Non-pigmented ciliary epithelial cell (primary cell): ENCODE results near the gene YKT6.

Source experiments
- DNase-seq: peaks from one replicate; pipeline ENCODE4 v3.0.0-alpha.2; 2010; ENCODE audit warnings: low read depth

YKT6 gene

DNA sequence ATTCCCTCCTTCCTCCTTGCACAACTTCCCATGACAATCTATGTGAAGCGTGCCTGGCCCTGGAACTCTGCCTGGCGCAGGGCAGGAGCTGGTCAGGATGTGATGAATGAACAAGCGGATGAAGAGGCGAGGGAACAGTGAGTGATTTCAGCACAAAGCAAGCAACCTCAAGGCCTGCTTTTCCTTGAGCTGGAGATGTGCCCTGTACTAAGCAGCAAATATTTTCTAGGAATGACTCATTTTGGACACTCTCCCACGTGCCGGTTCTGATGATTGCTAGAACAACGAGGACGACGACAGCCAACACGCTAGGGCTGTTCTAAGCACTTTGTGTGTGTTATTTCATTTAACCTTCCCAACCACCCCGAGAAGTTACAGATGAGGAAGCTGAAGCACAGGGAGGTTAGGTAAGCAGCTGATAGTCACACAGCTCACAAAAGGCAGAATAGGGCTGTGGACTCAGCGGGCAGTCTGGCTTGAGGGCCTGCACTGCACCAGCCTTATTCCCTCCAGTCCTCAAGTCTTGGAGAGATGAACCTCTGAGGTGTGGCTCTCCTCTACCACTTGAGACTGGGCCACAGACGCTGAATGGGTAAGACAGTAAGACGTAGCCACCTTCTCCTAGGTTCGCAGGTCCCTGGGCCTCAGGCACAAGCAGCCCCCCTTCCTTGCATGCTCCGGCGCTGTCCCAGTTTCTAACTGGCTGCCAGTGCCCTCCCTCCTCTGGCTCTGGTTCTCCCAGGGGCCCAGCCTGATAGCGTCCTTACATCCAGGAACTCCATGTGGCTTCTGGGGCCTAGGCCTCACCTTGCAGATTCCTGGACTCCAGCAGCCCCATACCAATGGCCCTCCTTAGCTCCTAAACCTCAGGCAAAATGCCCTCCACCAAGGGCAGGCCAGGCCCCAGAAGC, 59.0 kb downstream of the YKT6 start:
- peak; percentile 85 for DNase-seq

DNA sequence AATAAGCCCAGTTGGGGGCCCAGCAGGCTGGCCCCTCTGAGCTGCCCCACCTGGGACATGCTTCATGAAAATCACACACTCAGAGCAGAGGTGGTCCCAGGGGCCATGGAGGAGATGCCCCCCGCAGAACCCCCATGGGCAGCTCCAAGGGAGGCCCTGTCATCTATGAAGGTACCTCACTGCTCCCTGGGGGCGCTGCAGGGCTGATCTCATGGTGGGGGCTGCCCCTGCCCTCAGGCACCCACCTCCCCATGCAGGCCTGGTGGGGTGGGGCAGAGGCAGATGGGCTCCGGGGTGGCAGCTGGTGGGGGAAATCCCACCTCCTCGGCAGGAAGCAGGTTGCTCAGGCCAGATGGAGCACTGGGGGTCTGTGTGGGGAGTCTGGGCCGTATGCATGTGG, 60.5 kb downstream of the YKT6 start:
- DNase-seq: no peak

DNA sequence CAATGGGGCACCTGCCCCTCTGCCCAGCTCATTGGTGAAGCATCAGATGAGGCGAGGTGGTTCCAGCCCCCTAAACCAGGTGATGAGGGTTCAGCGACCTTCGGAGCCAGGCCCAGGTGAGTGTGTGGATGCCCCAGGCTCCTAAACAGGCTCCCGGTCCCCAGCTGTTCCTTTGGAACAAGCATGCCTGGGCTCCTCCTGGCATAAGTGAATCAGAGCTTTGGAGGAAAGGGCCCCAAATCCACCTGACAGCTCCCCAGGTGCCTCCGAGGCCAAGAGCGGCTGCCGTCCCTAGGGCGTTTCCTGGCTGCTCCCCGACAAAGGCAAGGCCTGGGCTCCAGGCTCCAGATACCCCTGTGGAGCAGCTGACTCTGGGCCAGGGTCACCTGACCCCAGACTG, 61.3 kb downstream of the YKT6 start:
- no peak for DNase-seq

GRCh38 chr7:44263326-44264082, 62.7 kb downstream of the YKT6 start:
- no peak for DNase-seq
